HG03095 (cell line): Measurements from ENCODE around the gene OR2D2.
"Not testable (repeated sequence)": the region's sequence is repeated elsewhere in the genome, so short reads cannot be mapped to it uniquely, and the experiment has no call there.

Experiments used
- ATAC-seq: cut with Tn5 transposase; IDR thresholded peaks from one replicate; pipeline ENCODE4 v1.9.1; 2021; ENCODE audit warnings: moderate library complexity; ENCODE audit not compliant: unreplicated experiment

The OR2D2 gene, protein sequence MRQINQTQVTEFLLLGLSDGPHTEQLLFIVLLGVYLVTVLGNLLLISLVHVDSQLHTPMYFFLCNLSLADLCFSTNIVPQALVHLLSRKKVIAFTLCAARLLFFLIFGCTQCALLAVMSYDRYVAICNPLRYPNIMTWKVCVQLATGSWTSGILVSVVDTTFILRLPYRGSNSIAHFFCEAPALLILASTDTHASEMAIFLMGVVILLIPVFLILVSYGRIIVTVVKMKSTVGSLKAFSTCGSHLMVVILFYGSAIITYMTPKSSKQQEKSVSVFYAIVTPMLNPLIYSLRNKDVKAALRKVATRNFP

DNA sequence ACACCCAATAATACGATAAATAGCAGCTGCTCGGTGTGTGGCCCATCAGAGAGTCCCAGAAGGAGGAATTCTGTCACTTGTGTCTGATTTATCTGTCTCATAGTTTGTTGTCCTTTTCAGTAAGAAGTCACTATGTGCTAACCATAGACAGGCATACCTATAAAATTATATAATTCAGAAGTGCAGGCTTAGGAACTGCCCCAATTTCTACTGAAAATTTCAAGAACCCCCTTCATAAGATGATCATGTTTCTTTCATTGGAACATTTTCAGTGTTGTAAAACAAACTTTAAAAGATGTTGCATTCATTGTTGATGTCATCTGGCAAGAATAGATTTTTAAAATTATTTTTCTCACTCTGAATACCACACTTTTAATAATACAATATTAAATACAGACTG, at the start of gene OR2D2:
TSS of gene OR2D2 (minus strand) at position 101 of the 400 bp plus-strand sequence. CDS start at position 101, 0 bp downstream.
- no peak for ATAC-seq

DNA sequence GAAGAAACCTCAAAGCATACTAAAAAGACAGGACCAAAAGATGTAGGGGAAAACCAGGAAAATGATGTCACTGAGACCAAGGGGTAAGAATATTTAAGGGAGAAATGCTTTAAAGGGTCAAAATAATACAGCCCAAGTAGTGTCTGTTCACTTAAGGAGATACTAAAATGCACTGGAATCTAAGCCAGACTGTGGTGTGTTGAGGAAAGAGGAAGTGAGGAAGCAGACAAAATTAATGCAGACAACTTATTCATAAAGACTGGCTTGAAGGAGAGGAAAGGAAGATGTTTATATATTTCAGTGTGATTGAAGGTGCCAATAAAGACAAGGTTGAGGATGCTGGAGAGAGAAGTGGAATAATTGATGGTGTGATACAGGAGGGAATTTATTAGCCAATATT, 49.7 kb upstream of the OR2D2 start:
- ATAC-seq, result no peak

DNA sequence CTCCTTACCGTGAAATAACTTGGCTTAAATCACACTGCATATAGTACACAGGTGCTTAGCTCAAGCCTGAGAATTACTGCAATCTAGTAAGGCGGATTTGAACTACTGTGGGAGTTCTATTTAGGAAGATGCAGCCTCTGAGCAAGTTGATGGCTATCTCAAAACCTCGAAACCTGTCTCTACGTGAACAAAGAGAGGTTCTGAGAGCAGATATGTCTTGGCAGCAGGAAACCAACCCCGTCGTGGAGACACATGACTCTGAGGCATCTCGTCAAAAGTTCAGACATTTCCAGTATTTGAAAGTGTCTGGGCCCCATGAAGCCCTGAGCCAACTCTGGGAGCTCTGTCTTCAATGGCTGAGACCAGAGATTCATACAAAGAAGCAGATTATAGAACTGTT, 39.8 kb upstream of the OR2D2 start:
- ATAC-seq, result no peak

DNA sequence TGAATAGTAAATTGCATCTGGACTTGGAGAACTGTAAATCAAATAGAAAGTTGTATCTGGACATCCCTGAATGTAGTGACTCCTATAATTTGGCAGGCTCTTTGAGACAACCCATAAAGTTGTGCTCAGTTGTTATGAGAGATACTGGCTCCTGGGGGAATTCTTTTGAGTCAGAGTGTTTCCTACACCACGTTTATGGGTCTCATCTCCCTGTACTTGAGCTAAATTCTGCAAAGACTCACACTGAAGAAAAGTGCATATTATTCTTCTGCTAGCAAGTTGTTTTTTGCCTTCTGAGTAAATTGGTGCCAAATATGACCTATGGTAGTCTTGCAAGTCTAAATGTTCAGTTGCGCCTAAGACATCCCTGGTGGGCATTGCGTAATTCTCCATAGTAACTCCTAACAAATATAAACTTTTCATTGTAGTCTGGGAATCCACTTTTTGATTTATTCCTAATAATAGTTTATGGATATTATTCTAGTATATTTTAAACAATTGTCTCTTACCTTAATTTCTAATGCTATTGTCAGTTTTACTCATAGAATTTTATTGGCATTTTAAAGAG, 38.9 kb upstream of the OR2D2 start:
- no peak for ATAC-seq

DNA sequence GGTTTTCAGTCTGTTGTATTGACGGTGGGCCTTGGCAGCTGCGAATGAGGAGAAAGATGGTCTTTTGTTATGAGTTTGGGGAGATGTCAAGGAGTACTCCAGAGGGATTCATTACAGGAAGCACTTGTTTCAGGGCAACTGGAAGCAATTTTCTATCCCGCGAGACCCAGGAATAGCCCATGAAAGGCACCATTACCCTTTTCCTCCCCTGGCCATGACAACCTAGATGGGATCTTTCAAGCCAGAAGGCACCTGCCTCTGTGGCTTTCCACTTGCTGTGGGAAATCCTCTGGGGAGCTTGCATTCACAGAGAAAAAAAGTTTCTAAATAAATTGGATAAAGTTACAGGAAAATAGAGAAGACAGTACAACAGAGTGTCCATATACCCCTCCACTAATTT, 36.6 kb upstream of the OR2D2 start:
- ATAC-seq, result no peak

DNA sequence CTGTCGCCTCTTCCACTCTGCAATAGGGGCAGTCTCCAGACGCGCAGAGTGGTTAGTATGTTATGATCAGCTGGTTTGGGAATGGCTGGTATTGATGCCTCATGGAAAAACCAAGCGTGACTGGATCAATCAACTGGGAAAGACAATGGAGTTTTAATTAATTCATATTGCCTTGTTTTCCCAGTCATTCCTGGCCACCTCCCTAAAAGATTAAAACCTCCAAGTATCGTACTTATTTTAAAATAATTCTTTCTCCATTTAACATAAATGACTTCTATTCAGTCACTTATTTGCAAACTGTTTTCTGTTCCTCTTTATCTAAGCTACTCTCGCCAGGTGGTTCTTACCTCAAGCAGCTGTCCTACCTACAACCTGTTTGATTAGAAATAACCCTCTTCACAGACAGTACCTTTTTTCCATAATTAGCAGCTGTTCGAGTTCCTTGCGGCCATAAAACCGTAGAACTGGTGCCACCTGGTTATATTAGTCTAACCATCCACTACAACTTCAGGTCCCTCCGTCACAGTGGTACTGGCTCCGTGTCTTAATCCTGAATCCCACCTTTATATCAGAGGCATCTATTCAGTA, 34.8 kb upstream of the OR2D2 start:
- ATAC-seq, result peak; percentile 54

DNA sequence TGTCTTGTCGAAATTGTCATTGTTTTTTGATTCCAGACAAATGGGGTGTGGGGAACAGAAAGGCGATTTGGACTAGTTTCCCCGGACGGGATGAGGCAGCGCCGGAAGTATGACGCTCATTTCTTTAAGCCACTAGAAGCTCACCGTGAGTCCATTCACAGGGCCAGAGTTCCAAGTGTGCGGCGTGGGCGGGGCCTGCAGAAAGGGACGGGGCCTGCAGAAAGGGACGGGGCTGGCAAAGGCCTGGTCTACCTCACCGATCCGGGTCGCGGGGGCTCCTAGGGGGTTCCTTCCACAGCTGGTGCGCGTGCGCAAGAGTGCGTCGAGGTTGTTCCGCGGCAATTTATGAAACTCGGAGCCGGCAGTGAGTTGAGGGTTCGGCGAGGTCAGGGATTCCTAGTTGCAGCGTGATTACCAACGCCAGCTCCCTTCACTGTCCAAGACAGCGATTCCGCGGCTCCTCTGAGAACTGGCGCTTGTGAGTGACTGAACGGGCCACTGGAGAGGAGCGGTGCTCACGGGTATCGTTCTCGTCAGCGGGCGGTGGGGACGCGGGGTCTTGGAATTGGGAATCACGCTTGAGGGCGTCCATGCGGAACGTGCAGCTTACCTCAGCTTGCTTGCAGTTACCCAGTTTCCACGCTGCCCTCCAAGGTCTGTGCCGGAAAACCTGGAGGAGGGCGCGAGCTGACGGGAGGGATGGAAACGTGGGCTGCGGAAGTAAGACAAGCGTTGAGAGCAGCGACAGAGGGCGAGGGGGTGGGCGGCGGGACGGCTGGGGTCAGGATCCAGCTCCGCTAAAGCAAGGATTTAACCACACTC, 34.1 kb upstream of the OR2D2 start, which contains the start of gene ZNF215:
TSS of gene ZNF215 (plus strand) at position 219 of the 822 bp plus-strand sequence. CDS start 5,847 bp downstream, outside the sequence.
- ATAC-seq, result peak; percentile 75

DNA sequence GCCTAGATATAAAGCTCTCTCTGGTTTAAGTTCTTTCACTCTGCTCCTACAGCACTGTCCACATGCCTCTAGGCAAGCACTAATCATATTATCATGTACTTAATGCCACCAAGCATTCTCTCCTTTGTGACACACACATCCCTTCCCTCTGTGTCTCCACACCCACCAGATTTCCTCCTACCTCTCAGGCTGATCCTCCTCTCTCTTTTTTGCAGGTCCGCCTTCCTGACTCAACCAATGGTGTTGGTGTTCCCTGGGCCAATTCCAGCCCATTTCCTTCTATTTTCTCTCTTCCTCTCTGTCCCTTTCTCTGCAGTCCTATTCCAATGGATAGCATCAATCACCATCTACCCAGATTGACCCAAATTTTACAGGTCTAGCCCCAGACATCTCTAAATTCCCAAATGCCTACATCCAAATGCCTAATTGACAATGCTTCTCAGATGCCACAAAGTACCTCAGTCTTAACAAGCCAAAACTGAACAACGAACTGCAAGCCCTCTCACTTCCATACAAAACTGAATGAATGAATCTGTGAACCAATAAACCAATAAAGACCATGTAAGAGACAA, 33.4 kb upstream of the OR2D2 start:
- peak; percentile 3 for ATAC-seq

DNA sequence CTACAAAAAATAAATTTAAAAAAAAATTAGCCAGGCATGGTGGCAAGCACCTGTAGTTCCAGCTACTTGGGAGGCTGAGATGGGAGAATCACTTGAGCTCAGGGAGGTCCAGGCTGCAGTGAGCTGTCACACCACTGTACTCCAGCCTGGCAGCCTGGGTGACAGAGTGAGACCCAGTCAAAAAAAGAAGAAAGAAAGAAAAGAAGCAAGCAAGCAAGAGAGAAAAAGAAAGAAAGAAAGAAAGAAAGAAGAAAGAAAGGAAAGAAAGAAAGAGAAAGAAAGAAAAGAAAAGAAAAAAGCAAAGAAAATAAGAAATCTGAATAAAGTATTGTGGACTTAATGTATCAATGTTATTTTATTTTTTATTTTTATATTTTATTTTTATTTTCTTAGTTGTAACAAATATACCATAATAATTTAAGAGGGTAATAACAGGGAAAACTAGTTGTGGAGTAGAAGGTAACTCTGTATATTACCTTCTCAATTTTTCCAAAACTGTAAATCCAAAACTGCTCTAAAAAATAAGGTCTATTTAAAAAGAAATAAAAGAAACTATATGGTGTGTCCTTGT, 32.8 kb upstream of the OR2D2 start:
- no peak for ATAC-seq

DNA sequence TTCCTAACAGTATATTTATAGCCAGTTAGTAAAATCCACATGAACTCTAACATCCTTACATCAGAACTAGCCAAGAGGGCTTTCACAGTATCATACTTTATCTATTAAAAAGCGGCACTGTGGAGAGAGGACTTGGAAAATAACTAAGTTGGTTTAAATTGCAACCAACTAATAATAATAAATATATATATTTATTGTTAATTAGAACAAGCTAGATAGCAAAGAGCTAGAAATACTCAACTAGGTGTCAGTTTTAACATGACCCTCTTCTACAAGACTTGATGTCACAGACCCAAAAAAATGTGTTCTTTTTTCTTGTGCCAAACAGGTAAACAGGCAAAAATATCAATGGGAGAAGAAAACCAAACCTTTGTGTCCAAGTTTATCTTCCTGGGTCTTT, 28.4 kb upstream of the OR2D2 start, which contains the start of gene OR2D3:
TSS of gene OR2D3 (plus strand) at position 301 of the 400 bp plus-strand sequence. CDS start at position 301, 0 bp downstream.
- no peak for ATAC-seq

DNA sequence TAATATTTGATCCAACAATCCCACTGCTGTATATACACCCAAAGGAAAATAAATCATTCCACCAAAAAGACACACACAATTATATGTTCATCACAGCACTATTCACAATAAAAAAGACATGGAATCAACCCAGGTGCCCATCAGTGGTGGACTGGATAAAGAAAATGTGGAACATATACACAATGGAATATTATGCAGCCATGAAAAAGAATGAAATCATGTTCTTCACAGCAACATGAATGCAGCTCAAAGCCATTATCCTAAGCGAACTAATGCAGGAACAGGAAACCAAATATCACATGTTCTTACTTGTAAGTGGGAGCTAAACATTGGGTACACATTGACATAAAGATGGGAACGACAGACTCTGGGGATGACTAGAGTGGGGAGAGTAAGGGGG, 27.4 kb upstream of the OR2D2 start:
- no peak for ATAC-seq

DNA sequence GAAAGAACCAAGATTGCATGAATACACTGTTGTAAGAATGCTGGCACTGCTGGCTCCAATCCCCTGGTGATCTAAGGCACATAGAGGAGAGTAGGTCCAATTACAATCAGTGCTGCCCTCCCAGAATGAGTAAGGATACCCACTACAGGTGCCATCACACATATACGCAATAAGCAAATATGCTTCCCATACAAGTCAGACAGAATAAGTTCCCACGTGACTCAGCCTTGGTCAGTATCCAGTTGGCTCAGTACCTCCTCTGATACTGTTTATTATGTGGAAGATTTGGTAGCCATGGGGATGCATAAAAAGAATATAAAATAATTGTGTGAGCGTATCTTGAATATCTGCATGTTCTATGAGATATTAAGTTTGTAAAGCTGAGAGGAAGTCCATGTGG, 19.6 kb upstream of the OR2D2 start:
- ATAC-seq, result no peak

DNA sequence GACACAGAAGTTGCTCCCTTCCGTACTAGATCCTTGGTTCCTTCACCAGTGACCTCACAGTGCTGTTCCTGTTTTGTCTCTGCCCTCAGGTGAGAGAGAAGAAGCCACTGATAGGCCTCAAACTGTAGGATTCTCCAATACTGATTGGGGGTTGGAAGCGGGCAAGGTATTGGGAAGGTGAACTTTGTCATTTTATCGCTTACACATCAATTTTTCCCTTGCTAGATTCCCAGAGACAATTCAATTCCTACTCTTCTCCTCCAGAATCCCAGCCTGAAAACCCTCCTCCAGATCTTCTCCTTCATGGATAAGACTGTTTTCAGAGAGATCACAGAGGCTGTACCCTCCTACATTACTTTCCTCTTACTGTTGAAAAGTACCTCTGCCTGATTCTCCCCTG, 19.1 kb upstream of the OR2D2 start:
- ATAC-seq, result no peak

DNA sequence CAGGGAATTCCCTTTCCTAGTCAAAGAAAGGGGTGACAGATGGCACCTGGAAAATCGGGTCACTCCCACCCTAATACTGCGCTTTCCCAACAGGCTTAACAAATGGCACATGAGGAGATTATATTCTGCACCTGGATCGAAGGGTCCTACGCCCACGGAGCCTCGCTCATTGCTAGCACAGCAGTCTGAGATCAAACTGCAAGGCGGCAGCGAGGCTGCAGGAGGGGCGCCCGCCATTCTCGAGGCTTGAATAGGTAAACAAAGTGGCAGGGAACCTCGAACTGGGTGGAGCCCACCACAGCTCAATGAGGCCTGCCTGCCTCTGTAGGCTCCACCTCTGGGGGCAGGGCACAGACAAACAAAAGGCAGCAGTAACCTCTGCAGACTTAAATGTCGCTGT, 12.5 kb upstream of the OR2D2 start:
- ATAC-seq, result not testable (repeated sequence)

DNA sequence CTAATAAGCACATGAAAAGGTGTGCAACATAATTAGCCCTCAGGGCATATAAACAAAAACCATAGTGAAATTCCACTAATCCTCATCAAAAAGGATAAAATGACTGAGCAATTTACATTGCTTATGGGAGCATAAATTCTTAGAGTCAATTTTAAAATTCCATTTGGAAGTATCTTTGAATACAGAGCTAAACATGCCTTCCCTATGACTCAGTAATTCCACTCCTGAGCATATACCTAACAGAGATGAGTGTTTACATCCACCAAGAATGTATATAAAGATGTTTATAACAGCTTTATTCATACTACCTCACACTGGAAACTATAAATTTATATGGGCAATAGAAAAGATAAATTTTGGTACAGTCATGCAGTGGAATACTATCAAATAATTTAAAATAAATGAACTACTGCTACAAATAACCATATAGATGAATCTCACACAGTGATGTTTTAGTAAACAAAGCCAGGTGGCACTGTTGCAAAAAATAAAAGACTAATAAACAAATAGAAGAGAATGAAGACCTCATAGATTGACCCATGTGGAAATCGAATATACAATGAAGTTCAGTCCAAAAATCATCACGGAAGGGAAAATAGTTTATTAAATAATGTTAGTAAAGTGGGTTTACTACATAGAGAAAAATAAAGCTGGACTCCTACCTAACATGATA, 8.2 kb upstream of the OR2D2 start:
- no peak for ATAC-seq

DNA sequence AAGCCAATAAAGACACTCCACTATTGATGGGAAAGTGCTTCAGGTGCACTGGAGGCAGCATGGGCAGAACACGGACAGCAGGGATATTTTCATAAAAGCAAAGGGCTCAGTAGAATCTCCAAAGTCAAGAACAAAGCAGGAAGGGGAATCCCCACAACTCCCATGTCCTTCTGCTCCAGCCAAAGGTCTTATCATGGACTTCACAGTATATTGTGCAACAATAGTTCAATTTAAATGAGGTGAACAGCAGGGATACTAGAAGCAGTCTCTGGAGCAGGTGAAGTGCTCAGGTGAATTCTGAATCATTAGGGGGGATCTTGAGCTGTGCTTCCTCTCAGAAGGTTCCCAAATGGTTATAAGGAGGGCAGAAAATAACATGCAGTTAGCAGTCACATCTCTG, 6.6 kb upstream of the OR2D2 start:
- ATAC-seq, result no peak

DNA sequence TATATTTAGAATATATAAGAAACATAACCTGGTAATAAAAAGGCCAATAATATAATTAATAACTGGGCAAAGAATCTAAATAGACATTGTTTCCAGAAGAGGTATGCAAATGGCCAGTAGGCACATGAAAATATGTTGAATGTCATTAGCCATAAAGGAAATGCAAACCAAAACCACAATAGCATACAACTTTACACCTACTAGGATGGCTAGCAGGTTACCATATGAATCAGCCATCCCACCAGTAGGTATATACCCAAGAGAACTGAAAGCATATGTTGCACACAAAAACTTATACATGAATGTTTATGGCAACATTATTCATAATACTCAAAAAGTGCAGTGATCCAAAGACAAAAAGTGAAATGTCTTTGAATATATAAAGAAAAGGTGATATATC, 2.7 kb upstream of the OR2D2 start:
- ATAC-seq, result peak; percentile 85

DNA sequence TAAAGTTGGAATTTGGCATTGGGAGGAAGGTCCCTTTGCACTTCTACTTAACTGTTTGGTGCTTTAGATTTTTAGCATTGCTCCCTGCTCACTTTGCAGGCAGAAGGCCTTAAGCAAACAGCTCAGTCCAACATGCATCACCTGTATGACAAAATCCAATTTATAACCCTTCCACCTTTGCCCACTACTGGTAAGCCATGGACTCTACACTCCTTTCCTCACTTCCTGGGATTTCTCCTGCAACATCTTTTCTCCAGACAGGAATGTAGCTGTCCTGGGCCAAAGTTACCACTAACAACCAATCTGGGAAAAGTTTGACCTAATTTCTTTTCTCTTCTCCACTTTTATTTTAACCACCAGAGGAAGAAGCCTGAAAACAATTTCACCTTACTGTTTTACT, 1.8 kb upstream of the OR2D2 start:
- ATAC-seq, result no peak

DNA sequence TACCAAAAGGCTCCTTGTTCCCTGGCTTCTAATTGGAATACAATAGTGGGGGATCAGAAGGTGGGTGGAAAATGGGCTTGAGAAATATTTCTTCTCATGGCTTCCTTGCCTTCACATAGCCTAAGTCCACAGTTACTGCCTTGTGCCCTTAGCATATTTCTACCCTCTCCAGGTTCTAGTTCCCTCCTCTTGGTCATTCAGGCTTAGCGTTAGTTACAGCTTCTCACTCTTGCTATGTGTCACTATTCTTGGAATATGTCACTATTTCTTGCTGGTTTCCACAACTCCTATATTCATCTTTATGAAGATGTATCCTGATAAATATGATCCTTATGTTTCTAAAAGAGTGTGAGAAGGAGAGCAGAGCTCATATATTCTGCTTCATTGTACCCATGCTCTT, 2.5 kb downstream of the OR2D2 start:
- ATAC-seq, result no peak

DNA sequence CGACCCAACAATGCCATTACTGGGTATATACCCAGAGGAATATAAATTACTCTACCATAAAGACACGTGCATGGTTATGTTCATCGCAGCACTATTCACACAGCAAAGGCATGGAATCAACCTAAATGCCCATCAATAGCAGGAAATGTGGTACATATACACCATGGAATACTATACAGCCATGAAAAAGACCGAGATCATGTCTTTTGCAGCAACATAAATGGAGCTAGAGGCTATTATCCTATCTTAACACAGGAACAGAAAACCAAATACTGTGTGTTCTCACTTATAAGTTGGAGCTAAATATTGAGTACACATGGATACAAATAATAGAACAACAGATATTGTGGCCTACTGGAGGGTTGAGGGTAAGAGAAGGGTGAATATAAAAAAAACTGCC, 3.5 kb downstream of the OR2D2 start:
- ATAC-seq, result no peak
